OCI-LY7 (cell line): ENCODE results near the gene PTEN. TPM values are rescaled to one million over a fixed set of nuclear protein-coding genes. Genes with fewer than 3 reads are reported as not detected.

Source experiments
- BruUV-seq: library from RNA; stranded (reverse); fragments of 400-500 nt; replicated peaks from 2 replicates; lab custom pipeline; 2021; lab: Mats Ljungman, UMichigan
- CTCF ChIA-PET: fragments of 300-600 bp; sonication (Branson Sonifier 250); formaldehyde crosslinking; loops from one replicate; lab custom pipeline; 2022; ENCODE audit warnings: antibody characterized with exemption; ENCODE audit not compliant: unreplicated experiment; lab: Charles Lee
- POLR2A ChIA-PET: fragments of 300-600 bp; sonication (Branson Sonifier 250); formaldehyde crosslinking; loops from one replicate; lab custom pipeline; 2022; ENCODE audit warnings: antibody characterized with exemption; lab: Charles Lee
- DNase-seq: peaks from one replicate; pipeline ENCODE4 v3.0.0-alpha.2; 2015; ENCODE audit warnings: low spot score
- H2AFZ ChIP-seq: fragments of 200-600 bp; sonication (generic), shearing (Covaris generic); 2 replicates; pipeline ENCODE4 v1.6.1; 2014; ENCODE audit warnings: mild to moderate bottlenecking, antibody characterized with exemption, low read length, moderate library complexity
- H3K27ac ChIP-seq: fragments of 200-600 bp; sonication (generic); 2 replicates; pipeline ENCODE4 v1.5.1; 2014; ENCODE audit warnings: mixed run types, low read depth, mild to moderate bottlenecking, moderate library complexity, low read length, inconsistent platforms; ENCODE audit not compliant: poor library complexity, severe bottlenecking
- H3K36me3 ChIP-seq: fragments of 200-600 bp; sonication (generic); 2 replicates; pipeline ENCODE4 v1.6.1; 2014; ENCODE audit warnings: mild to moderate bottlenecking, antibody characterized with exemption, low read length, moderate library complexity, mixed read lengths; ENCODE audit not compliant: insufficient read depth
- H3K4me1 ChIP-seq: fragments of 200-600 bp; sonication (generic); 2 replicates; pipeline ENCODE4 v1.5.1; 2014; ENCODE audit warnings: mild to moderate bottlenecking, low read length; ENCODE audit not compliant: insufficient read depth, poor library complexity, severe bottlenecking
- H3K4me2 ChIP-seq: fragments of 200-600 bp; sonication (generic); 2 replicates; pipeline ENCODE4 v1.6.1; 2014; ENCODE audit warnings: mild to moderate bottlenecking, low read length
- H3K4me3 ChIP-seq: fragments of 200-600 bp; sonication (generic); 2 replicates; pipeline ENCODE4 v1.5.1; 2014; ENCODE audit warnings: mild to moderate bottlenecking, low read depth, low read length; ENCODE audit not compliant: poor library complexity, severe bottlenecking
- H3K79me2 ChIP-seq: fragments of 200-600 bp; sonication (generic); 2 replicates; pipeline ENCODE4 v1.6.1; 2016; ENCODE audit warnings: low read depth, mild to moderate bottlenecking, low read length, moderate library complexity, mixed read lengths; ENCODE audit not compliant: insufficient read depth
- H3K9me2 ChIP-seq: fragments of 200-600 bp; sonication (generic); 2 replicates; pipeline ENCODE4 v1.6.1; 2016; ENCODE audit warnings: mild to moderate bottlenecking, low read length, mixed read lengths; ENCODE audit not compliant: insufficient read depth
- H3K9me3 ChIP-seq: fragments of 200-600 bp; sonication (generic); 2 replicates; pipeline ENCODE4 v1.6.1; 2014; ENCODE audit warnings: mild to moderate bottlenecking, mixed run types, low read length, mixed read lengths
- H4K20me1 ChIP-seq: fragments of 200-600 bp; sonication (generic); 2 replicates; pipeline ENCODE4 v1.6.1; 2014; ENCODE audit warnings: mild to moderate bottlenecking, antibody characterized with exemption, low read length, moderate library complexity, mixed read lengths; ENCODE audit not compliant: insufficient read depth
- CTCF ChIP-seq: fragments of 200-600 bp; sonication (generic); conservative IDR thresholded peaks from 2 replicates; pipeline ENCODE4 v1.5.1; 2014; ENCODE audit warnings: mild to moderate bottlenecking, antibody characterized with exemption, low read length, moderate library complexity, mixed read lengths
- EZH2phosphoT487 ChIP-seq: fragments of 200-600 bp; sonication (generic); IDR thresholded peaks from 2 replicates; pipeline ENCODE4 v1.6.1; 2018; ENCODE audit warnings: low read depth, borderline replicate concordance, mild to moderate bottlenecking, mixed run types, antibody characterized with exemption, low read length, moderate library complexity, mixed read lengths
- intact Hi-C: fragments of 100-400 bp; cut with micrococcal nuclease; formaldehyde crosslinking; loops from one replicate; pipeline ENCODE4 v1.10.0; 2022; ENCODE audit not compliant: unreplicated experiment
- total RNA-seq, 2 experiments: library from RNA; depleted of rRNA in 1 of 2; stranded (reverse); fragments of >200 nt in 1 of 2; shearing (Covaris generic) in 1 of 2; gene quantifications; 2 replicates each; pipeline ENCODE4 v1.2.3, GENCODE V29; 2014 to 2022

Gene PTEN
- total RNA-seq, 2 experiments from 2014 or later, result 135 to 173 TPM

- Histone ChIP-seq H3K9me2 (no peaks in the 10 kb centered on the region), H3K9me3 (0 out of 2 replicates have a peak, but pooled peaks cover 3% of the 10 kb centered on the region), H2AFZ (no peak overlapping the region), H3K27ac (no peak overlapping the region), H3K79me2 (peaks cover 87% of the 10 kb centered on the region), H4K20me1 (no peaks in the 10 kb centered on the region), H3K4me3 (no peak overlapping the region), H3K4me2 (no peak overlapping the region), H3K36me3 (peaks cover 97% of the 10 kb centered on the region), H3K4me1 (peaks cover 26% of the 10 kb centered on the region)
- BruUV-seq, result no TSS peak
- DNase-seq, result no peak
- intact Hi-C loops, result no loop called here
- ChIA-PET POLR2A (interaction anchor here (0.7 to 1.2 kb wide), 4 partner anchors 11 to 15 kb away, joined by 3 read pairs; no protein-coding TSS in a partner anchor), CTCF (no interaction called here)
- TF ChIP-seq CTCF (no peak), EZH2phosphoT487 (no peak)
Observed at GRCh38 chr10:87930141-87930540, 66.7 kb downstream of the PTEN start.

GRCh38 chr10:87930934-87931835 is 67.8 kb downstream of the PTEN start:
- Histone ChIP-seq H3K36me3 (peaks cover 97% of the 10 kb centered on the region), H3K9me2 (no peaks in the 10 kb centered on the region), H3K27ac (no peak overlapping the region), H3K4me1 (peaks cover 25% of the 10 kb centered on the region), H2AFZ (no peak overlapping the region), H3K9me3 (0 out of 2 replicates have a peak, but pooled peaks cover 3% of the 10 kb centered on the region), H4K20me1 (no peaks in the 10 kb centered on the region), H3K79me2 (peaks cover 77% of the 10 kb centered on the region), H3K4me3 (no peak overlapping the region), H3K4me2 (no peak overlapping the region)
- POLR2A ChIA-PET, result interaction anchor here (0.8 kb wide), 1 partner anchor 41 kb away, joined by 3 read pairs; no protein-coding TSS in a partner anchor
- no peak for TF ChIP-seq CTCF
- no peak for TF ChIP-seq EZH2phosphoT487
- no TSS peak for BruUV-seq
- CTCF ChIA-PET, result interaction anchor here (0.5 kb wide), 1 partner anchor 581 kb away, joined by 3 read pairs; no protein-coding TSS in a partner anchor
- no peak for DNase-seq
- intact Hi-C loops, result no loop called here

- H3K4me3 ChIP-seq, result no peak overlapping the region
- 0 out of 2 replicates have a peak, but pooled peaks cover 3% of the 10 kb centered on the region for H3K9me3 ChIP-seq
- H3K36me3 ChIP-seq, result peaks cover 97% of the 10 kb centered on the region
- ChIA-PET POLR2A (no interaction called here), CTCF (no interaction called here)
- H2AFZ ChIP-seq, result no peak overlapping the region
- H3K4me2 ChIP-seq, result no peak overlapping the region
- no peaks in the 10 kb centered on the region for H4K20me1 ChIP-seq
- H3K9me2 ChIP-seq, result no peaks in the 10 kb centered on the region
- TF ChIP-seq EZH2phosphoT487 (no peak), CTCF (no peak)
- H3K79me2 ChIP-seq, result peaks cover 70% of the 10 kb centered on the region
- peaks cover 19% of the 10 kb centered on the region for H3K4me1 ChIP-seq
- intact Hi-C loops, result no loop called here
- no peak for DNase-seq
- BruUV-seq, result no TSS peak
- no peak overlapping the region for H3K27ac ChIP-seq
Observed at GRCh38 chr10:87931836-87932230, 68.4 kb downstream of the PTEN start.
